Sigmoid colon (tissue), 7 donors: ENCODE measurements around the gene SPEN. TPM values are rescaled to one million over a fixed set of nuclear protein-coding genes. Genes with fewer than 3 reads are reported as not detected.
"Not testable (repeated sequence)": the region's sequence is repeated elsewhere in the genome, so short reads cannot be mapped to it uniquely, and the experiment has no call there.

Experiments used
- DNase-seq: peaks from one replicate; pipeline ENCODE4 v3.0.0-alpha.2; 2019
- H3K27ac ChIP-seq, 4 donors: fragments of 200-600 bp; sonication (generic); one replicate each; pipeline ENCODE4 v1.5.1; 2016 to 2019; ENCODE audit warnings: mild to moderate bottlenecking in 1 of 4
- H3K27me3 ChIP-seq, 3 donors: fragments of 200-600 bp; sonication (generic); one replicate each; pipeline ENCODE4 v1.5.1; 2019; ENCODE audit warnings: mild to moderate bottlenecking in 1 of 3
- H3K36me3 ChIP-seq, 4 donors: fragments of 200-600 bp; sonication (generic); one replicate each; pipeline ENCODE4 v1.5.1; 2016 to 2019
- H3K4me1 ChIP-seq, 4 donors: fragments of 200-600 bp; sonication (generic); one replicate each; pipeline ENCODE4 v1.5.1; 2017 to 2019
- H3K4me3 ChIP-seq, 4 donors: fragments of 200-600 bp; sonication (generic); one replicate each; pipeline ENCODE4 v1.5.1; 2017 to 2019; ENCODE audit warnings: mild to moderate bottlenecking in 2 of 4, moderate library complexity in 1 of 4
- H3K9me3 ChIP-seq, 4 donors: fragments of 200-600 bp in 3 of 4; sonication (generic) in 3 of 4; one replicate each; pipeline versions ENCODE4 v1.5.1 to v1.6.1; 2013 to 2019
- EP300 ChIP-seq, 4 donors: sonication (generic); formaldehyde crosslinking; IDR thresholded peaks; one replicate each; pipeline ENCODE4 v1.6.1; 2017; ENCODE audit warnings: antibody characterized with exemption in 4 of 4
- POLR2A ChIP-seq, 2 donors: fragments of 450-650 bp; IDR thresholded peaks; one replicate each; pipeline ENCODE4 v1.6.1; 2016; ENCODE audit warnings: antibody characterized with exemption in 2 of 2, mild to moderate bottlenecking in 2 of 2, moderate library complexity in 2 of 2
- POLR2AphosphoS5 ChIP-seq, 4 donors: sonication (generic); formaldehyde crosslinking; IDR thresholded peaks; one replicate each; pipeline ENCODE4 v1.6.1; 2017; ENCODE audit warnings: antibody characterized with exemption in 4 of 4
- WGBS, 2 donors: extraction: QIAGEN DNeasy Blood & Tissue Kit; methylation state at CpG; one replicate each; pipeline ENCODE4 v1.1.7; 2013; 5-methylcytosine and 5-hydroxymethylcytosine counted together
- intact Hi-C: fragments of 100-400 bp; cut with DNase I; formaldehyde crosslinking; loops from one replicate; pipeline ENCODE4 v1.15.1; 2023
- polyA plus RNA-seq, 3 donors: library from polyadenylated mRNA; stranded (reverse); fragments of 200-250 nt; gene quantifications; one replicate each; pipeline ENCODE4 v1.2.3, GENCODE V29; 2013
- total RNA-seq, 4 donors: library from RNA; depleted of rRNA; stranded (reverse); fragments of >200 nt; gene quantifications; one replicate each; pipeline ENCODE4 v1.1.0, GENCODE V29; 2016
- TF ChIP-seq, protein P1 (sequence below), 4 experiments: fragments of 450-650 bp in 3 of 4; fragments of 200-600 bp in 1 of 4; IDR thresholded peaks; one replicate each; pipeline ENCODE4 v1.5.1; 2016 to 2019; ENCODE audit warnings: antibody characterized with exemption in 4 of 4, mild to moderate bottlenecking in 3 of 4, moderate library complexity in 2 of 4
- donor health status: healthy with polysubstance abuse.
- donor health status: Bipolar disorder and iron deficiency.
- donor health status: healthy.

The SPEN gene
- total and polyA plus RNA-seq, 7 donors, result 7.4 to 38.5 (median 20.7) TPM

DNA sequence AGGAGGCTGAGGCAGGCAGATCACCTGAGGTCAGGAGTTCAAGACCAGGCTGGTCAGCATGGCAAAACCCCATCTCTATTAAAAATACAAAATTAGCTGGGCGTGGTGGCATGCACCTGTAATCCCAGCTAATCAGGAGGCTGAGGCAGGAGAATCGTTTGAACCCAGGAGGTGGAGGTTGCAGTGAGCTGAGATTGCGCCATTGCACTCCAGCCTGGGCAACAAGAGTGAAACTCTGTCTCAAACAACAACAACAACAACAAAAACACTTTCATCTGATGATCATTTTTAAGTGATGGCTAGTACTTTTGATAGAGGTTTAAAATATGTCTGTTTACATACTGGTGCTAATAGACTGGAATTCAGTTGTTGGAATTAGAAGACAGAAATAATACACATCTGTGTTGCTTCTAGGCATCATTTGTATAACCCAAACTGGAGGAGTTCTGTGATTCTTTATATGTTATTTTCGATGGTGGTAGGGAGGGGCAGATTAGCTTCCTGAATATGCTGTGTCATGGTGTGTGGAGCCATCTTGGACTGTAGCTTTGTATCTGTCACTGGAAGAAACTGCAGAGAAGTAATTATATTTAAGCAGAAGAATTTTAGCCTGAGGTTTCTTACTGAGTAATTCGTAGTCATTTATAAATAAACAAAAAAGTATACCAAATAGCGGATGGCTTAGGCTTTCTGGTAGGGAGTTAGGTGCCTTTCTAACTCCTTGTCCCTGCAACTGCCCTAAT lies 45.5 kb downstream of the SPEN start:
- WGBS, 2 donors, result 72 to 85% methylated on average over 6 of the region's 6 CpGs
- H3K27me3 ChIP-seq, intact Hi-C loops, DNase-seq, H3K4me3 ChIP-seq, H3K36me3 ChIP-seq, H3K9me3 ChIP-seq: not testable (repeated sequence)
- peak in 1 of 4 donors; percentile 11 for TF ChIP-seq POLR2AphosphoS5 (IDR thresholded peaks at IDR 0.05)
- peak overlapping the region; percentile 73 to 79 (median 76) for H3K27ac ChIP-seq
- peaks cover 0 to 57% (median 48%) of the 10 kb centered on the region in 4 donors for H3K4me1 ChIP-seq

DNA sequence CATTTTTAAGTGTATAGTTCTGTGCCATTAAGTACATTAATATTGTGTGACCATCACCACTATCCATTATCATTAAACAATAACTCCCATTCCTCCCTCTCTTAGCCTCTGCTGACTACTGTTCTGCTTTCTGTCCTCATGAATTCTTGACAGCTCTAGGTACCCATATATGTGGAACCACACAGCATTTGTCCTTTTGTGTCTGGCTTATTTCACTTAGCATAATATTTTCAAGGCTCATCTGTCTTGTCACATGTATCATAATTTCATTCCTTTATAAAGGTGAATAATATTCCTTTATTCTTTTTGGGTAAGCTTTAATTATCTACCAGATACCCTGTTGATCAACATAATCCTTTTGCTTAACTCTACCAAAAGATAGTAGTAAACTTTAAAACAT lies 47.7 kb downstream of the SPEN start:
- Histone ChIP-seq H3K36me3 (no peaks in the 10 kb centered on the region), H3K4me3 (no peak overlapping the region), H3K27me3 (no peaks in the 10 kb centered on the region), H3K27ac (peak overlapping the region; percentile 73 to 79 (median 76)), H3K4me1 (peaks cover 0 to 51% (median 50%) of the 10 kb centered on the region in 4 donors), H3K9me3 (no peaks in the 10 kb centered on the region)
- TF ChIP-seq POLR2AphosphoS5 (IDR thresholded peaks at IDR 0.05) (peak; percentile 84 to 95 (median 92)), POLR2A (IDR thresholded peaks at IDR 0.05) (no peak)
- DNase-seq, result no peak
- intact Hi-C loops, result loop anchor here (5.0 kb wide), 1 partner anchor 52 kb away; no protein-coding TSS in a partner anchor

DNA sequence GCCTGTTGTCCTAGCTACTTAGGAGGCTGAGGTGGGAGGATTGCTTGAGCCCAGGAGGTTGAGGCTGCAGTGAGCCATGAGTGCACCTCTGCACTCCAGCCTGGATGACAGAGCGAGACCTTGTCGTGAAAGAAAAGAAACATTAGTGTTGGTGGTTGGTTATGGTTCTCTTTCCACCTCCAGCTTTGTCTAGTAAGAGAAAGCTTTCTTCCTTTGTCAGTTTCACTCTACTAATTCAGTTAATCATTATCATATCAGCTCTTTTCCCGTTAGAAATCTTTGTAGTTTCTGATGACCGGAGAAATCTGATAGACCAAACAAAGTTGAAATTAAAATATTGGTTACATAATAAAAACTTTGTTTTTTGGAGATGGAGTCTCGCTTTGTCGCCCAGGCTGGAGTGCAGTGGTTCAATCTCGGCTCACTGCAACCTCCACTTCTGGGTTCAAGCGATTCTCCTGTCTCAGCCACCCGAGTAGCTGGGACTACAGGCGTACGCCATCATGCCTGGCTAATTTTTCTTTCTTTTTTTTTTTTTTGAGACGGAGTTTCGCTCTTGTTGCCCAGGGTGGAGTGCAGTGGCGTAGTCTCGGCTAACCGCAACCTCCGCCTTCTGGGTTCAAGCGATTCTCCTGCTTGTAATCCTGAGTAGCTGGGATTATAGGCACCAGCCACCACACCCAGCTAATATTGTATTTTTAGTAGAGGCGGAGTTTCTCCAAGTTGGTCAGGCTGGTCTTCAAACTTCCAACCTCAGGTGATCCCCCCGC lies 49.5 kb downstream of the SPEN start:
- H3K27me3 ChIP-seq, H3K9me3 ChIP-seq, DNase-seq, H3K36me3 ChIP-seq, H3K27ac ChIP-seq, H3K4me3 ChIP-seq: not testable (repeated sequence)
- intact Hi-C loops, result loop anchor here (5.0 kb wide), 1 partner anchor 50 kb away; no protein-coding TSS in a partner anchor
- WGBS, 2 donors, result 93 to 95% methylated on average over 20 of the region's 20 CpGs
- H3K4me1 ChIP-seq, result peaks cover 0 to 53% (median 50%) of the 10 kb centered on the region in 4 donors

DNA sequence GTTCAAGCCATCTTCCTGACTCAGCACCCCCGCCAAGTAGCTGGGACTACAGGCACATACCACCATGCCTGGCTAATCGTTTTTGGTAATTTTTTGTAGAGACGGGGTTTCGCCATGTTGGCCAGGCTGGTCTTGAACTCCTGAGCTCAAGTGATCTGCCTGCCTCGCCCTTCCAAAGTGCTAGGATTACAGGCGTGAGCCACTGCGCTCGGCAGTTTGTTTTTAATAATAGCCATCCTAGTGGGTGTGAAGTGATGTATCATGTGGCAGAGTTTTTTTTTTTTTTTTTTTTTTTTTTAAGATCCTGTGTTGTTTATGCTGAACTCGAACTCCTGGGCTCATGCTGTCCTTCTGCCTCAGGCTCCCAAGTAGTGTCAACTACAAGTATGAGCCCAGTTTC lies 51.8 kb downstream of the SPEN start:
- Histone ChIP-seq H3K27ac (peak overlapping the region in 1 of 4 donors; percentile 34), H3K9me3 (no peaks in the 10 kb centered on the region), H3K36me3 (no peaks in the 10 kb centered on the region), H3K4me1 (peaks cover 0 to 47% (median 32%) of the 10 kb centered on the region in 4 donors), H3K27me3 (no peaks in the 10 kb centered on the region), H3K4me3 (no peak overlapping the region)
- intact Hi-C loops, result loop anchor here (5.0 kb wide), 1 partner anchor 48 kb away; no protein-coding TSS in a partner anchor
- DNase-seq, result no peak
- 90 to 94% methylated on average over 9 of the region's 9 CpGs for WGBS, 2 donors
- TF ChIP-seq POLR2A (IDR thresholded peaks at IDR 0.05), result no peak
- TF ChIP-seq POLR2AphosphoS5 (IDR thresholded peaks at IDR 0.05), result no peak
- TF ChIP-seq, protein P1, sequence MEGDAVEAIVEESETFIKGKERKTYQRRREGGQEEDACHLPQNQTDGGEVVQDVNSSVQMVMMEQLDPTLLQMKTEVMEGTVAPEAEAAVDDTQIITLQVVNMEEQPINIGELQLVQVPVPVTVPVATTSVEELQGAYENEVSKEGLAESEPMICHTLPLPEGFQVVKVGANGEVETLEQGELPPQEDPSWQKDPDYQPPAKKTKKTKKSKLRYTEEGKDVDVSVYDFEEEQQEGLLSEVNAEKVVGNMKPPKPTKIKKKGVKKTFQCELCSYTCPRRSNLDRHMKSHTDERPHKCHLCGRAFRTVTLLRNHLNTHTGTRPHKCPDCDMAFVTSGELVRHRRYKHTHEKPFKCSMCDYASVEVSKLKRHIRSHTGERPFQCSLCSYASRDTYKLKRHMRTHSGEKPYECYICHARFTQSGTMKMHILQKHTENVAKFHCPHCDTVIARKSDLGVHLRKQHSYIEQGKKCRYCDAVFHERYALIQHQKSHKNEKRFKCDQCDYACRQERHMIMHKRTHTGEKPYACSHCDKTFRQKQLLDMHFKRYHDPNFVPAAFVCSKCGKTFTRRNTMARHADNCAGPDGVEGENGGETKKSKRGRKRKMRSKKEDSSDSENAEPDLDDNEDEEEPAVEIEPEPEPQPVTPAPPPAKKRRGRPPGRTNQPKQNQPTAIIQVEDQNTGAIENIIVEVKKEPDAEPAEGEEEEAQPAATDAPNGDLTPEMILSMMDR (IDR thresholded peaks at IDR 0.05), result no peak
- TF ChIP-seq EP300 (IDR thresholded peaks at IDR 0.05), result no peak

DNA sequence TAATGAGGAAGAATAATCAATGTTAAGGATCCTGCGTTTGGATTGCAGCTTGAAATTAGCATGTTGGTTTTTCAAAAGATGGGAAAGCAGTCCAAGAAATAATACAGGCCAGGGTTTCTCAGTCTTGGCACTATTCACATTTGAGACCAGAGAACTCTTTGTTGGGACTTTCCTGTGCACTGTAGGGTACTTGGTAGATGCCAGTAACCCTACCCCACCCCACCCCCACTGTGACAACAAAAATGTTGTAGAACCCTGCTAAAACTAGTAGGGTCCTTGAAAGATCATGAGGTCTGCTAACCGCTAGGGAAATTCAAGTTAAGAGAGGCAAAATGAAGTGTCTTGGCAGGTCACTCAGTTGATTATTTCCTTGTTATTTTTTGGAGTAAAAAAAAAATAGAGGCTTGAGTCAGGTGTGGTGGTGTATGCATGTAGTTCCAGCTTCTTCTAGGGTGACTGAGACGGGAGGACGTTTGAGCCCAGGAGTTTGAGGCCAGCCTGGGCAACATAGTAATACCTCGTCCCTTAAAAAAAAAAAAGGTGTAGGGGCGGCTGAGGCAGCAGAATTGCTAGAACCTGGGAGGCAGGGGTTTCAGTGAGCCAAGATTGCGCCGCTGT lies 53.3 kb downstream of the SPEN start:
- peaks cover 0 to 9% (median 0%) of the 10 kb centered on the region in 4 donors for H3K36me3 ChIP-seq
- no peaks in the 10 kb centered on the region for H3K27me3 ChIP-seq
- peaks cover 0 to 32% (median 18%) of the 10 kb centered on the region in 4 donors for H3K4me1 ChIP-seq
- DNase-seq, result no peak
- 87 to 89% methylated on average over 8 of the region's 8 CpGs for WGBS, 2 donors
- no peaks in the 10 kb centered on the region for H3K9me3 ChIP-seq
- H3K27ac ChIP-seq, result no peak overlapping the region
- intact Hi-C loops, result no loop called here
- H3K4me3 ChIP-seq, result no peak overlapping the region
- TF ChIP-seq EP300 (IDR thresholded peaks at IDR 0.05) (no peak), POLR2AphosphoS5 (IDR thresholded peaks at IDR 0.05) (no peak), POLR2A (IDR thresholded peaks at IDR 0.05) (no peak)
- TF ChIP-seq, protein P1 (IDR thresholded peaks at IDR 0.05), result no peak

DNA sequence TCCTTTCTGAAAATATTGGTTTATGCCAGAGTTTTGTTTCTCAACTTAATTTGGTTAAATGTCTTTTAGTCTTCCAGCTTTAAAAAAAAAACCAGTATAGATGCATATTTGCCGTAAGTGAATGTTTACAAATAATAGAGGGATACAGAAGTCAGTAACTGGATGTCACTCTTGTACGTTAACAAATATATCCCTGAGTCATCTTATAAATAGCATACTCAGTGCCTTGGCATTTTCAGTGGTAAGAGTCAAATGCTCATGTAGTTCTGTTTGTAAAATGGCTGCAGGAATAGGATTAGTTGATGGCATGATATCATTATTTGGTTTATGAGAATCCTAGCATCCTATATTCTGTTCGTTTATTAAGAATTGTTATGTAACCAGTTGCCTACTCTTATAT lies 55.4 kb downstream of the SPEN start:
- no peak overlapping the region for H3K4me3 ChIP-seq
- TF ChIP-seq, protein P1 (IDR thresholded peaks at IDR 0.05), result no peak
- no peak for TF ChIP-seq POLR2A (IDR thresholded peaks at IDR 0.05)
- H3K36me3 ChIP-seq, result peaks cover 0 to 9% (median 0%) of the 10 kb centered on the region in 4 donors
- intact Hi-C loops, result no loop called here
- 75 to 76% methylated on average over 3 of the region's 3 CpGs for WGBS, 2 donors
- H3K9me3 ChIP-seq, result no peaks in the 10 kb centered on the region
- H3K4me1 ChIP-seq, result peaks cover 0 to 30% (median 17%) of the 10 kb centered on the region in 4 donors
- H3K27me3 ChIP-seq, result no peaks in the 10 kb centered on the region
- no peak for DNase-seq
- peak overlapping the region in 1 of 4 donors; percentile 40 for H3K27ac ChIP-seq
